RWPE2 (cell line): Measurements from ENCODE around the gene OR5B17.
"Not testable (repeated sequence)": the region's sequence is repeated elsewhere in the genome, so short reads cannot be mapped to it uniquely, and the experiment has no call there.

Experiments
- ATAC-seq: fragments of 200-7000 bp; cut with Tn5 transposase; 3 replicates; pipeline ENCODE4 v1.9.1; 2021; ENCODE audit warnings: low read depth
- DNase-seq: peaks from one replicate; pipeline ENCODE4 v3.0.0-alpha.2; 2020; ENCODE audit warnings: low spot score
- H3K27ac ChIP-seq: fragments of 450-650 bp; 2 replicates; pipeline ENCODE4 v1.5.1; 2017; ENCODE audit warnings: mild to moderate bottlenecking; ENCODE audit not compliant: poor library complexity, severe bottlenecking
- H3K27me3 ChIP-seq: fragments of 250-450 bp; sonication (Bioruptor Pico); 2 replicates; pipeline ENCODE4 v1.5.1; 2021; ENCODE audit warnings: mild to moderate bottlenecking, moderate library complexity; ENCODE audit not compliant: insufficient read depth, poor library complexity, severe bottlenecking
- H3K36me3 ChIP-seq: fragments of 250-450 bp; sonication (Bioruptor Pico); 2 replicates; pipeline ENCODE4 v1.5.1; 2020; ENCODE audit warnings: low read depth, mild to moderate bottlenecking, moderate library complexity
- H3K4me1 ChIP-seq: fragments of 250-450 bp; sonication (Bioruptor Pico); 2 replicates; pipeline ENCODE4 v1.5.1; 2021; ENCODE audit warnings: mild to moderate bottlenecking, moderate library complexity; ENCODE audit not compliant: insufficient read depth, poor library complexity, severe bottlenecking
- H3K4me3 ChIP-seq: fragments of 250-450 bp; sonication (Bioruptor Pico); 2 replicates; pipeline ENCODE4 v1.5.1; 2021; ENCODE audit warnings: mild to moderate bottlenecking, moderate library complexity; ENCODE audit not compliant: severe bottlenecking
- H3K9me3 ChIP-seq: fragments of 250-450 bp; sonication (Bioruptor Pico); 2 replicates; pipeline ENCODE4 v1.5.1; 2021; ENCODE audit warnings: mild to moderate bottlenecking, moderate library complexity; ENCODE audit not compliant: severe bottlenecking
- CTCF ChIP-seq: fragments of 450-650 bp; IDR thresholded peaks from one replicate; pipeline ENCODE4 v1.5.1; 2017; ENCODE audit warnings: mild to moderate bottlenecking, moderate library complexity; ENCODE audit not compliant: poor library complexity, severe bottlenecking

OR5B17 gene

DNA sequence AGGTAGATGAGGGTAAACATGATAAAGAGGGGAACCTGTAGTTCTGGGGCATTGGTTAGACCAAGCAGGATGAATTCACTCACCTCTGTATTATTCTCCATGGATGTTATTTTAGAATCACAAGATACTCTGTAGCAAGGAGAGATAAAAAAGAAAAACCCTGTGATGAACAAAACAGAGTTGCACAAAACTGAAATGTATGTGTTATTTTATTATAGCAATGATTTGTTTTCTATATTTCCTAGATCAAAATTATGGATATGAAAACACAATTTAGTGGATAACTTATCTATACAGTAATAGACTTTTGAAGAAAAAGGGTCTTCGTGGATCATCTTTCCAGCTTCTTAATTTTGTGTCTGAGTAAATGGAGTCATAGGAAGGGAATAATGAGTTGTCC, at the start of gene OR5B17:
Gene OR5B17, minus strand, starts transcription at position 101 of the 400 bp plus-strand sequence. Its CDS starts 0 bp downstream, at position 101.
- no peak for DNase-seq
- ATAC-seq: no peak
- no peaks in the 10 kb centered on the region for H3K27me3 ChIP-seq

GRCh38 chr11:58406774-58407173, 47.9 kb upstream of the OR5B17 start, which contains the start of gene OR5B3:
OR5B3 (minus strand) TSS chr11:58406874; CDS start chr11:58403409, 3,465 bp downstream.
- TF ChIP-seq CTCF: no peak
- Histone ChIP-seq H3K4me3 (no peak within 1 kb of the TSS), H3K36me3 (no peaks in the 10 kb centered on the region), H3K27me3 (no peaks in the 10 kb centered on the region), H3K9me3 (peaks cover 1% of the 10 kb centered on the region), H3K4me1 (no peaks in the 10 kb centered on the region), H3K27ac (no peak within 1 kb of the TSS)
- no peak for DNase-seq
- ATAC-seq: no peak

More for the DNA sequence above, at the start of gene OR5B17:
- no peak within 1 kb of the TSS for H3K27ac ChIP-seq
- no peak for TF ChIP-seq CTCF
- H3K36me3 ChIP-seq: no peaks in the 10 kb centered on the region
- H3K4me1 ChIP-seq: no peaks in the 10 kb centered on the region
- H3K9me3 ChIP-seq: no peaks in the 10 kb centered on the region
- no peak within 1 kb of the TSS for H3K4me3 ChIP-seq

DNA sequence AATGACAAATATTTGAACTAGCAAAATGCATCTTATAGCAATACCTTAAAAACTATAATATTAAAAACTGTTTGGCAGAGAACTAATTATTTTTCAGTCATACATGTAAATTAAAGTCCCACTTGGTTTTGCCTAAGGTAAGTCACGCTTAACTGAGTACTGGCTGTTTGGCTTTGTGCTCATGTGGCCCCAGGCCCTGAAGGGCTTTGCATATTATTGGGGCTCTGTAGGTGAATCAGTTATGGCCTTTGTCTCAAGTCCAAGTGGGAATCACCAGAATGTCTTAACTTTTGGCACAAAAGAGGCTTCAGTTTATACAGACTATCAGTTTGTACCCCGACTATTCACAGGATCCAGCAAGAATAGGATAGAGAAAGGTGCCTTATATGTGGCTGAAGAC, 40.8 kb upstream of the OR5B17 start:
- not testable (repeated sequence) for H3K27ac ChIP-seq, DNase-seq, H3K4me1 ChIP-seq, H3K27me3 ChIP-seq, H3K9me3 ChIP-seq, H3K4me3 ChIP-seq, H3K36me3 ChIP-seq
- ATAC-seq: 0 out of 3 replicates have a peak, but pooled peaks have one; percentile 33

DNA sequence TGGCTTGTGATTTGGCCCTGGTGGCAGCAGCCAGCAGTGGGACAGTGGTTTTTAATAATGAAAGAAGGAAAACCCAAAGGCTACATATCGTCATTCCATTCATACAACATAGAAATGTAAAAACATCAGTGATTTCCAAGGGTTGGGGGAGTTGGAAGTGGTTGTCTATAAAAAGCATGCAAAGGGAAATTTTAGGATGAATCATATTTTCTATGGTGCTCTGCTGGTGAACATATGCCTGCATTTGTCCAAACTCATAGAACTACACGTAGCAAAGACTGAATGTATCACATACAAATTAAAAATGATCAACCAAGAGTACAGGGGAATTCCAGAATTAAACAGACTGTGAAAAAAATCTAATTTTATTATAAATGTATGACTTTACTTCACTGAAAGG, 36.7 kb upstream of the OR5B17 start:
- Histone ChIP-seq H3K4me3 (no peak overlapping the region), H3K27ac (peak overlapping the region; percentile 96), H3K27me3 (no peaks in the 10 kb centered on the region), H3K4me1 (peaks cover 35% of the 10 kb centered on the region), H3K9me3 (peaks cover 2% of the 10 kb centered on the region), H3K36me3 (no peaks in the 10 kb centered on the region)
- DNase-seq (no peak), ATAC-seq (no peak)
- no peak for TF ChIP-seq CTCF

DNA sequence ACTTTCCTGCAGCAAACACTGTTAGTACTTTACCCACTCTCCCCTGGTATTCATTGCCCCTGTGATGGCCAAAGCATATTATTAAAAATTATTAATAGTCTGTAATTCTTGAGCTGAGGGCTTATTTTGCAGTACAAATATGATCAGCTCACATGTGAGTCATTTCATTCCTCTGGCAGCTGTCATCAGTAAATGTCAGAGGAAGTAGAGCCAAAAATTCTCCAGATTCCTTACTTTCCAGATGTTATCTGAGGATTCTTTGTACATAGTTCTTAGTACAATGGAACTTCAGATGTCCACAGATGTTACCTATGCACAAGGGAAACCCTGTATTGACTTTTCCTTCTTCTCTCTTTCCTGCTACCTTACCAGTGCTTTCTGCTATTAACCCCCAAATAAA, 35.3 kb upstream of the OR5B17 start:
- H3K9me3 ChIP-seq: peaks cover 2% of the 10 kb centered on the region
- H3K36me3 ChIP-seq: no peaks in the 10 kb centered on the region
- H3K4me1 ChIP-seq: peaks cover 35% of the 10 kb centered on the region
- no peaks in the 10 kb centered on the region for H3K27me3 ChIP-seq
- no peak for TF ChIP-seq CTCF
- H3K27ac ChIP-seq: peak overlapping the region; percentile 96
- ATAC-seq: peak; percentile 89
- no peak for DNase-seq
- H3K4me3 ChIP-seq: no peak overlapping the region
